ENCODE data around the gene ZC3H12D.

GRCh38 chr6:149436647-149437046, 48.2 kb downstream of the ZC3H12D start:
- TF ChIP-seq, protein P1, sequence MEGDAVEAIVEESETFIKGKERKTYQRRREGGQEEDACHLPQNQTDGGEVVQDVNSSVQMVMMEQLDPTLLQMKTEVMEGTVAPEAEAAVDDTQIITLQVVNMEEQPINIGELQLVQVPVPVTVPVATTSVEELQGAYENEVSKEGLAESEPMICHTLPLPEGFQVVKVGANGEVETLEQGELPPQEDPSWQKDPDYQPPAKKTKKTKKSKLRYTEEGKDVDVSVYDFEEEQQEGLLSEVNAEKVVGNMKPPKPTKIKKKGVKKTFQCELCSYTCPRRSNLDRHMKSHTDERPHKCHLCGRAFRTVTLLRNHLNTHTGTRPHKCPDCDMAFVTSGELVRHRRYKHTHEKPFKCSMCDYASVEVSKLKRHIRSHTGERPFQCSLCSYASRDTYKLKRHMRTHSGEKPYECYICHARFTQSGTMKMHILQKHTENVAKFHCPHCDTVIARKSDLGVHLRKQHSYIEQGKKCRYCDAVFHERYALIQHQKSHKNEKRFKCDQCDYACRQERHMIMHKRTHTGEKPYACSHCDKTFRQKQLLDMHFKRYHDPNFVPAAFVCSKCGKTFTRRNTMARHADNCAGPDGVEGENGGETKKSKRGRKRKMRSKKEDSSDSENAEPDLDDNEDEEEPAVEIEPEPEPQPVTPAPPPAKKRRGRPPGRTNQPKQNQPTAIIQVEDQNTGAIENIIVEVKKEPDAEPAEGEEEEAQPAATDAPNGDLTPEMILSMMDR (IDR thresholded peaks at IDR 0.05) = no peak
- no peak for TF ChIP-seq POLR2A (IDR thresholded peaks at IDR 0.05)
